Cardiac muscle cell (in vitro differentiated cells and primary cell): ENCODE data around the gene SMAD6. TPM values are rescaled to one million over a fixed set of nuclear protein-coding genes. Genes with fewer than 3 reads are reported as not detected.

Source experiments
- DNase-seq, 2 donors: peaks; one replicate each; pipeline versions ENCODE4 v3.0.0 to v3.0.0-alpha.2; 2010 to 2017; ENCODE audit warnings: low read depth in 1 of 2, low spot score in 1 of 2
- H3K27ac ChIP-seq: fragments of 200-600 bp; sonication (generic); 2 replicates; pipeline ENCODE4 v1.5.1; 2016
- H3K27me3 ChIP-seq: fragments of 200-600 bp; sonication (generic); 2 replicates; pipeline ENCODE4 v1.6.0; 2016; ENCODE audit warnings: control low read depth
- H3K36me3 ChIP-seq: fragments of 200-600 bp; sonication (generic); 2 replicates; pipeline ENCODE4 v1.5.1; 2016; ENCODE audit warnings: control low read depth
- H3K4me1 ChIP-seq: fragments of 200-600 bp; sonication (generic); 2 replicates; pipeline ENCODE4 v1.8.1; 2017; ENCODE audit warnings: low read depth, mild to moderate bottlenecking, mixed run types
- H3K4me3 ChIP-seq: fragments of 200-600 bp; sonication (generic); 2 replicates; pipeline ENCODE4 v1.5.1; 2016; ENCODE audit warnings: mild to moderate bottlenecking
- H3K9me3 ChIP-seq: fragments of 200-600 bp; sonication (generic); 2 replicates; pipeline ENCODE4 v1.5.1; 2017; ENCODE audit warnings: low read depth, mild to moderate bottlenecking, control low read depth
- CTCF ChIP-seq: IDR thresholded peaks from 2 replicates; pipeline ENCODE4 v1.5.1; 2012; ENCODE audit warnings: low read depth, mild to moderate bottlenecking, low read length
- polyA plus RNA-seq: library from polyadenylated mRNA; unstranded; fragments of >200 nt; fragmentation: Nextera tagmentation; extraction: Ambion mirVana; gene quantifications from 2 replicates; pipeline ENCODE4 v1.2.1, GENCODE V29; 2016
- total RNA-seq: library from RNA; depleted of rRNA; stranded (reverse); fragments of >200 nt; gene quantifications from 2 replicates; pipeline ENCODE4 v1.2.3, GENCODE V29; 2016

Gene SMAD6
- total and polyA plus RNA-seq, 2 experiments from 2014 or later, result 106 to 274 TPM

- Histone ChIP-seq H3K4me3 (no peak overlapping the region), H3K36me3 (no peaks in the 10 kb centered on the region), H3K4me1 (peaks cover 14% of the 10 kb centered on the region), H3K27me3 (no peaks in the 10 kb centered on the region), H3K27ac (peak overlapping the region; percentile 66), H3K9me3 (no peaks in the 10 kb centered on the region)
- peak; percentile 85 to 99 for DNase-seq
- TF ChIP-seq CTCF, result no peak
These were observed 101.2 kb downstream of the SMAD6 start for GRCh38 chr15:66803182-66803729.

- TF ChIP-seq CTCF, result no peak
- no peak for DNase-seq
- Histone ChIP-seq H3K4me3 (no peak overlapping the region), H3K4me1 (peaks cover 12% of the 10 kb centered on the region), H3K9me3 (no peaks in the 10 kb centered on the region), H3K36me3 (no peaks in the 10 kb centered on the region), H3K27me3 (no peaks in the 10 kb centered on the region), H3K27ac (peak overlapping the region; percentile 66)
These were observed 101.7 kb downstream of the SMAD6 start for GRCh38 chr15:66803749-66804148.

GRCh38 chr15:66805202-66805885 lies 103.3 kb downstream of the SMAD6 start:
- Histone ChIP-seq H3K4me3 (no peak overlapping the region), H3K9me3 (no peaks in the 10 kb centered on the region), H3K36me3 (no peaks in the 10 kb centered on the region), H3K27me3 (no peaks in the 10 kb centered on the region), H3K27ac (no peak overlapping the region), H3K4me1 (peaks cover 12% of the 10 kb centered on the region)
- TF ChIP-seq CTCF, result no peak
- no peak for DNase-seq

GRCh38 chr15:66808181-66808824 lies 106.3 kb downstream of the SMAD6 start:
- TF ChIP-seq CTCF, result no peak
- no peak for DNase-seq
- no peaks in the 10 kb centered on the region for H3K9me3 ChIP-seq
- H3K36me3 ChIP-seq, result no peaks in the 10 kb centered on the region
- no peak overlapping the region for H3K27ac ChIP-seq
- no peaks in the 10 kb centered on the region for H3K27me3 ChIP-seq
- H3K4me1 ChIP-seq, result peaks cover 3% of the 10 kb centered on the region
- H3K4me3 ChIP-seq, result no peak overlapping the region

GRCh38 chr15:66809664-66810063 lies 107.6 kb downstream of the SMAD6 start:
- H3K9me3 ChIP-seq, result no peaks in the 10 kb centered on the region
- H3K4me3 ChIP-seq, result no peak overlapping the region
- H3K27ac ChIP-seq, result no peak overlapping the region
- no peaks in the 10 kb centered on the region for H3K36me3 ChIP-seq
- no peak for DNase-seq
- H3K4me1 ChIP-seq, result no peaks in the 10 kb centered on the region
- no peak for TF ChIP-seq CTCF
- no peaks in the 10 kb centered on the region for H3K27me3 ChIP-seq
